ENCODE data around the gene SPATA31A7. TPM values are rescaled to one million over a fixed set of nuclear protein-coding genes. Genes with fewer than 3 reads are reported as not detected.
"Not testable (repeated sequence)": the region's sequence is repeated elsewhere in the genome, so short reads cannot be mapped to it uniquely, and the experiment has no call there.

Gene SPATA31A7
- total RNA-seq (2014; rRNA removed; shearing (Covaris generic)) = not detected in 2 replicates

GRCh38 chr9:61189736-61190135 is at the start of gene SPATA31A7:
Gene SPATA31A7, plus strand, starts transcription at chr9:61190036. Its CDS starts 29 bp downstream, at chr9:61190065.
- H3K4me1 ChIP-seq; H3K9me3 ChIP-seq (replicated peaks); H3K36me3 ChIP-seq; H3K27ac ChIP-seq; H3K4me3 ChIP-seq; H3K27me3 ChIP-seq; DNase-seq: not testable (repeated sequence)

DNA sequence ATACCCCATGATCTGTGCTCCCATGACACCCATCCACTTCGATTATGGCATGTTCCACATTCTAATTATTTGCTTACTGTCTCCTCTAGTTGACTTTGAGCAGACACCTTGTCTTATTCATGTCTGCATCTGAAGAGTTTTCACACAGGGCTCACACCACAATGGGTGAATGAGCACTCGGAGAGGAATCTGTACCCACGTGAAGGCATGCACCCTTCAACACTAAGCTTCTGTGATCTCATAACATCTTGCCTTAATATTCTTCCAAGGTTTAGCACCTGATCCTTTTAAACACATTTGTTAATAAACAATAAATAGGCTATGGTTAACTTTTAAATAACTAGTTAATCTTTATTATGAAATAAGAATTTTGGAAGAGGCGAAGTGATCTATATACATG is 36.6 kb downstream of the SPATA31A7 start:
- not testable (repeated sequence) for H3K4me3 ChIP-seq; H3K27me3 ChIP-seq; H3K27ac ChIP-seq; DNase-seq; H3K9me3 ChIP-seq (replicated peaks); H3K4me1 ChIP-seq; H3K36me3 ChIP-seq

Data from SJCRH30 (cell line).